CD1c-positive myeloid dendritic cell (primary cell): ENCODE results near the gene TIMM29.
"Not testable (repeated sequence)": the region's sequence is repeated elsewhere in the genome, so short reads cannot be mapped to it uniquely, and the experiment has no call there.

Experiments used
- DNase-seq: peaks from one replicate; pipeline ENCODE4 v3.0.0-alpha.2; 2016; ENCODE audit errors: extremely low spot score

The TIMM29 gene

GRCh38 chr19:10912619-10913018 lies 16.0 kb upstream of the TIMM29 start:
- no peak for DNase-seq

DNA sequence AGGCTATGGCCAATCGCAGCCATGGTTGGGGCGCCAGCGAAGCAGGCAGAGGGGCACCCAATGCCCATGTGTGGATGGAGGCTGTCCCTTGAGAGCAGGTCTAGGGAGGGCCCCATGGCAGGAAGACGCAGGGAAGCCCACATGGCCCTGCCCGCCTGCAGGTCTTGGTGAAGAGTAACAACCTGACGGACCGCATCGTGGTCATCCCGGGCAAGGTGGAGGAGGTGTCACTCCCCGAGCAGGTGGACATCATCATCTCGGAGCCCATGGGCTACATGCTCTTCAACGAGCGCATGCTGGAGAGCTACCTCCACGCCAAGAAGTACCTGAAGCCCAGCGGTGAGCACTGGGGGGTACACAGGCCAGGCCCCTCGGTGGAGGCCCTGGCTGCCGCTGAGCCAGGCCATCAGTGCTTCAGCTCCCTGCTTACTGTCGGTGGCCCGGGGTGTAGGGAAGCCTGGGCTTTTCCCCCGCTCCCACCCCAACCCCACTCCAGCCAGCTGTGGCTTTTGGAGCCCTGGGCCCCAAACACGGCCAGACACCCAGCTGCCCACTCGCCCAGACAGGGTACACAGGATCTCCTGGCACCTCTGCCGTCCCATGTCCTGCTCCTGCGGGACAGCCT lies 14.8 kb upstream of the TIMM29 start:
- no peak for DNase-seq

DNA sequence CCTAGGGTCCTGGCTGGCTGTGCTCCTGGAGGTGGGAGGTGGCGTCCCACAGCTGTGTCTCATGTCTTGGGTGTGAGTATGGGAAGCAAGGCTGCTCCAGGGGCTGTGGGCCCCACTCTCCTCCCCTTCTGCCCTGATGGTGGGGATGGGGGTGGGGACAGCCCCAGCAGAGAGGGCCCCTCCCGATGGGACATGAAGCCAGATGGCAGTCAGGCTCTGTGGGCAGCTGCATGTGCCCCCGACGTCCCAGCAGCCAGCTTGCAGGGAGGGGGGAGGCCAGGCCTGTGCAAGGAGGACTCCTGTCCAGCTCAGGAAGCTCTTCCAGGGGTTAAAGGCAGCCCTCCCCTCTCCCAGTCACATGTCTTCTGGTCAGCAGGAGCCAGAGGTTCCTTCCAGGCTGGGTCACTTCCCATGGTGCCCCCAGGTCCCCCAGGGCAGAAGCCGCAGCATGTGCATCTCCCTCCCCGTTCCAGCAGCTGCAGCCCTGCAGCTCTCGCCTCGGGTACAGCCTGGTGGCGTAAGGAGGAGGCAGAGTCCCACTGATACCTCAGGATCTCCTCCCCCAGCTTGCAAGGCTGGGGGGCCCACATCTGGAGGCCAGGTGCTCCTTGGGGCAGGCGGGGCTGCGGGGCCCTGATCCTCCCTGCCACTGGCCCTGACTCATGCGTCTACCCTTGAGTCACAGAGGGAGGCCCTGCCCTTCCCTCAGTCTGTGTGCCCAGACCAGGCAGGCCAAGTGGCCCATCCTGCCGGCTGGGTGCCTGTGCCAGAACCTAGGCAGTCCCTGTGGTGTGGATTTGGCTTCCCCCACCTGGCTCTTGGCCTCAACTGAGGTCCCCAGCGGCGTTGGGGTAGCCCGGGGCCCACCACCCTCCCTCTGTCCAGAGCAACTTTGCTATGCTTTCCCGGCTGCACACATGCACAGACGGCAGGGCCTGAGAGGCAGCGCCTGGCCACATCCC lies 13.2 kb upstream of the TIMM29 start:
- no peak for DNase-seq

DNA sequence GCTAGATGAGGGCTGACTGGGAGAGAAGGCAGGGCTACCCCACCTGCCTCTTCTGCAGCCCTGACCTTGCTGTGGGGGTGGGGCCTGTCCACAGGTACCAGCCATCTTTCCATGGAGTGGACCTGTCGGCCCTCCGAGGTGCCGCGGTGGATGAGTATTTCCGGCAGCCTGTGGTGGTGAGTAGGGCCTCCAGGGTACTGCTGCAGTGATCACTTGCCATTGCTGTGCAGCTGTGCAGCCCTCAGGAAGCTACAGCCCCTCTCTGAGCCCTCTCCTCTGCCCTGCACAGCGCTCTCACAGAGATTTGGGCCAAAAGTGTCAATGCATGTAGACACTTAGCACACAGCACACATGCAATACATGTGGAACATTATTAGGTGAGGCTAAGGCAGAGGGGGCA lies 12.0 kb upstream of the TIMM29 start:
- DNase-seq: no peak

DNA sequence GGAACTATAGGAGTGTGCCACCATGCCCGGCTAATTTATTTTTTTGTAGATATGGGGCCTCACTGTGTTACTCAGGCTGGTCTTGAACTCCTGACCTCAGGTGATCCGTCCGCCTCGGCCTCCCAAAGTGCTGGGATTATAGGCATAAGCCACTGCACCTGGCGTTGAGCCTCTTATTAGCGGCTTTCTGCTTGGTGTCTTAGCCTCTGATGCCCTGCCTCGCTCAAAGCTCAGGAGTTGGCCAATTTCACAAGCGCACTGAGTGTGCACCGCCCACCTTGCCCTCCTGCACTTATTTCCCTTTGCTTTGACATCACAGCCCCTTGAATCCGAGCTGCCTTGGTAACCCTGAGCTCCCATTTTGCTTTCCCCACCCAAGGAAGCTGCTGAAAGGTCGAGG lies 10.3 kb upstream of the TIMM29 start:
- DNase-seq: no peak

- no peak for DNase-seq
Observed at GRCh38 chr19:10919352-10920287, 9.0 kb upstream of the TIMM29 start.

DNA sequence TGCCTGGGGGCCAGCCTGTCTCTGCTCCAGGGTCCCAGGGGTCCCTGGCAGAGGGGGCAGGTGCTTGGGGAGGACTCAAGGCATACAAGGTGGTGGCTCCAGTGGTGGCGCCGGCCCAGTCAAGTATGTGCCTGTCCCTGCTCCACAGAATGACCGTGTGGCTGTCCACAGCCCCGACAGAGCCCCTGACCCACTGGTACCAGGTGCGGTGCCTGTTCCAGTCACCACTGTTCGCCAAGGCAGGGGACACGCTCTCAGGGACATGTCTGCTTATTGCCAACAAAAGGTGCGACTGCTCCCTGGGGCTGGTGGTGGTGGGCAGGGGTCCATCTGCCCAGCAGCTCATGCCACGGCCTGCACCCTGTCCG lies 8.3 kb upstream of the TIMM29 start:
- DNase-seq: no peak

DNA sequence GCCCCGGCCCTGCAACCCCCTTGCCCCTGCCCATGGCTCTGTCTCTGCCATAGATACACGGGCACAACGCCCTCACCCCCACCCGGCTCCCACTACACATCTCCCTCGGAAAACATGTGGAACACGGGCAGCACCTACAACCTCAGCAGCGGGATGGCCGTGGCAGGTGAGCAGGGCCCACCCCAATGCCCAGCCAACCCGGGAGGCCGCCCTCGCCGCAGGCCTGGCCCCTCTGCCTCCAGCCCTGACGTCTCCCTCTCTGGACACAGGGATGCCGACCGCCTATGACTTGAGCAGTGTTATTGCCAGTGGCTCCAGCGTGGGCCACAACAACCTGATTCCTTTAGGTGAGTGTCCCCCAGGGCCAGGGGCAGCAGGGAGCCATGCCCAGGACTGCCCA lies 7.8 kb upstream of the TIMM29 start:
- DNase-seq: no peak

GRCh38 chr19:10921199-10921909 lies 7.3 kb upstream of the TIMM29 start:
- DNase-seq: no peak

- no peak for DNase-seq
Observed at GRCh38 chr19:10921910-10922637, 6.5 kb upstream of the TIMM29 start.

- DNase-seq: no peak
Observed at GRCh38 chr19:10922638-10923014, 6.0 kb upstream of the TIMM29 start.

DNA sequence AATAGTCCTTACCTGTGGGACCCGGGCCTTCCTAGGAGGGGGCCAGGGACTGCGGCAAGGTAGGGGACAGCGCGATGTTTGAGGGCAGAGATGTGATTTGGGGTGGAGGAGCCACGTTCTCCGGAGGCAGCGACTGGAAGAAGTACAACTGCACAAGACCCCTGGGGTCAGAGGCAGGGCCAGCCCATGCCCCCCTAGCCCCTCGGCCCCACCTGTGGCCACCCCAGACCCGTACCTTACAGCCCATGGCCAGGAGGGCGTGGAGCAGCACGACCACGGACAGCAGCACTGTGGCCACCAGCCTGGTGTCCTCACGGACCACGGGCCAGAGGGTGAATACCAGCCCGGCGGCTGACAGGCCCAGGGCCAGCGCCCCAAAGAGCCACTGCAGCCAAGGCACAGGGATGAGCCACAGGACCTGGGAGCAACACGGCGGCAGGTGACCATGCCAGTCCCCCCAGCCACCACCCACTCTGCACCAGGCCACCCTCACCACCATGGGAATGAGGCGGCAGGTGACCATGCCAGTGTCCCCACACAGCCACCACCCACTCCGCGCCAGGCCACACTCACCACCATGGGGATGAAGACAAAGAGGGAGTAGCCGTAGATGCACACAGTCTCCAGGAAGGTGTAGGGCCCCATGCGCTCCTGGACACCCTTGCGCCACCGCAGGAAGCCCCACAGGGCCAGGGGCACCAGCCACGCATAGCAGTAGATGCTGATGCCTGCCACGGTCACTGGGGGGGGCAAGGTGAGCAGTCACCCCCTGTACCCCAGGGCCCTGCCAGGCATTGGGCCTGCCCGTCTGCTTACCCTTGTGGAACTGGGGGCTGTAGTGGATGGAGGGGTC lies 5.1 kb upstream of the TIMM29 start:
- DNase-seq: no peak

DNA sequence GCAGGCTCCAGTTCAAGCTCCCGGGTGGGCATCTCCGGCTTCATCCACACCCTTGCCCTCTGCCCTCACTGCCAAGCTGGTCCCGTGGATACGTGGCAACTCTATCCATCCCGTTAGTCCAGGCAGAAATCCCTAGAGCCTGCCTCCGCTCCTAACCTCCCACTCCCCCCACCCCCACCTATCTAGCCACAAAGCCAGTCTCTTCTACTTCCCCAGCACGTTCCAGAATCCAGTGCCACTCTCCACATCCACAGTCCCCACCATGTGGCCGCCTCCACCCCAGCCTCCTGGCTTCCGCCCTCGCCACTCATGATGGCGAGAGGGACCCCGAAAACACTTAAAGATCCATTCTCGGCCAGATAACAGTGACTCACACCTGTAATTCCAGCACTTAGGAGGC lies 4.0 kb upstream of the TIMM29 start:
- no peak for DNase-seq

GRCh38 chr19:10927730-10928562 lies 665 bp upstream of the TIMM29 start:
- DNase-seq: peak; percentile 68

DNA sequence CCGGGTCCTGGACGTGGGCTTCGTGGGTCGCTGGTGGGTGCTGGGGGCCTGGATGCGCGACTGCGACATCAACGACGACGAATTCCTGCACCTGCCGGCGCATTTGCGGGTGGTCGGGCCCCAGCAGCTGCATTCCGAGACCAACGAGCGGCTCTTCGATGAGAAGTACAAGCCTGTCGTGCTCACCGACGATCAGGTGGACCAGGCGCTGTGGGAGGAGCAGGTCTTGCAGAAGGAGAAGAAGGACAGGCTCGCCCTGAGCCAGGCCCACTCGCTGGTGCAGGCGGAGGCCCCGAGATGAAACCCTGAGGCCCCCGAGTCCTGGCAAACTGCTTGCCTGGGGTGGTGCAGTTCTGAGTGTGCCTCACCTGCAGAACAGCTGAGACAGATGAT lies 787 bp downstream of the TIMM29 start:
- DNase-seq: no peak

DNA sequence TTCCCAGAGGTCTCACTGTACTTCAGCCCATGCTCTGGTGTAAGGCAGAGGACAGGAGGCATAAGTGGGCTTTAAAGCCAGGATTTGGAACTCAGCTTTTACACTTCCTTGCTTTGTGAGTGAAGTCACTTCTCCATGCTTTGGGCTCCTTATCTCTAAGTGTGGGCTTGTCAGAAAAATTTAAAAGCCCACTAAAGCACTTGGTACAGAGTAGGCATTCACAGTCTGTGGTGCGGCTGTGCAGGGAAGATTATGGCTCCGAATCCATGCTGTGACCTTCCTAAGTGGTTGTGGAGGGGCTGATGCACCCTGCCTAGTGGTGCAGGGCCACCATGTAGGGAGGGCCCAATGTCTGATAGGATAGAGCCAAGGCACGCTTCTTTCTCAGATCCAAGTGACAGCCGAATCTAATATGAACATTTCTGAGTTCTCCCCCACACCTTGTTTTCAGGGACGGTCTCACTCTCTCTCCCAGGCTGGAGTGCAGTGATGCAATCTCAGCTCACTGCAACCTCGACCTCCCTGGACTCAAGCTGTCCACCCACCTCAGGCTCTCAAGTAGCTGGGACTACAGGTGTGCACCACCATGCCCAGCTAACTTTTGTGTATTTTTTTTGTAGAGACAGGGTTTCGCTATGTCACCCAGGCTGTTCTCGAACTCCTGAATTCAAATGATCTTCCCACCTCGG lies 6.9 kb downstream of the TIMM29 start:
- DNase-seq: no peak

GRCh38 chr19:10936661-10937084 lies 8.1 kb downstream of the TIMM29 start:
- DNase-seq: peak; percentile 76

GRCh38 chr19:10941649-10942048 lies 13.0 kb downstream of the TIMM29 start:
- not testable (repeated sequence) for DNase-seq
